HepG2 (cell line): Measurements from ENCODE around the gene FGFBP1.

Experiments
- FOXP1 ChIP-seq, 2 experiments: fragments of 450-650 bp in 1 of 2; IDR thresholded peaks; 2 replicates each; pipeline ENCODE4 v1.6.1; 2017 to 2018; ENCODE audit warnings: antibody characterized with exemption in 1 of 2
- HMG20A ChIP-seq: IDR thresholded peaks from 2 replicates; pipeline ENCODE4 v1.6.1; 2016; ENCODE audit warnings: borderline replicate concordance
- JUND ChIP-seq: sonication (generic); formaldehyde crosslinking; IDR thresholded peaks from 2 replicates; pipeline ENCODE4 v1.8.0; 2022; ENCODE audit warnings: mild to moderate bottlenecking, missing genetic modification reagents
- KAT7 ChIP-seq: IDR thresholded peaks from 2 replicates; pipeline ENCODE4 v1.6.1; 2018; ENCODE audit warnings: borderline replicate concordance, missing compliant biosample characterization
- SIX1 ChIP-seq: sonication (generic); formaldehyde crosslinking; IDR thresholded peaks from 2 replicates; pipeline ENCODE4 v1.4.0; 2020; ENCODE audit warnings: missing genetic modification reagents, borderline replicate concordance
- ZKSCAN8 ChIP-seq: IDR thresholded peaks from 2 replicates; pipeline ENCODE4 v1.6.1; 2016; ENCODE audit warnings: borderline replicate concordance, missing genetic modification reagents, missing compliant biosample characterization
- ZNF713 ChIP-seq: sonication (generic); formaldehyde crosslinking; IDR thresholded peaks from 2 replicates; pipeline ENCODE4 v1.4.0; 2020; ENCODE audit warnings: mild to moderate bottlenecking, missing genetic modification reagents
- TF ChIP-seq, protein P1 (sequence below): sonication (generic); formaldehyde crosslinking; IDR thresholded peaks from 2 replicates; pipeline ENCODE4 v1.4.0; 2020; ENCODE audit warnings: missing genetic modification reagents

- no peak for TF ChIP-seq FOXP1 (IDR thresholded peaks at IDR 0.05)
- no peak for TF ChIP-seq FOXP1 (CRISPR knock-in tag; IDR thresholded peaks at IDR 0.05)
- TF ChIP-seq SIX1 (CRISPR knock-in tag) = no peak
- TF ChIP-seq KAT7 (CRISPR knock-in tag) = no peak
- no peak for TF ChIP-seq ZKSCAN8 (CRISPR knock-in tag)
- TF ChIP-seq JUND (CRISPR knock-in tag) = no peak
- TF ChIP-seq, protein P1, sequence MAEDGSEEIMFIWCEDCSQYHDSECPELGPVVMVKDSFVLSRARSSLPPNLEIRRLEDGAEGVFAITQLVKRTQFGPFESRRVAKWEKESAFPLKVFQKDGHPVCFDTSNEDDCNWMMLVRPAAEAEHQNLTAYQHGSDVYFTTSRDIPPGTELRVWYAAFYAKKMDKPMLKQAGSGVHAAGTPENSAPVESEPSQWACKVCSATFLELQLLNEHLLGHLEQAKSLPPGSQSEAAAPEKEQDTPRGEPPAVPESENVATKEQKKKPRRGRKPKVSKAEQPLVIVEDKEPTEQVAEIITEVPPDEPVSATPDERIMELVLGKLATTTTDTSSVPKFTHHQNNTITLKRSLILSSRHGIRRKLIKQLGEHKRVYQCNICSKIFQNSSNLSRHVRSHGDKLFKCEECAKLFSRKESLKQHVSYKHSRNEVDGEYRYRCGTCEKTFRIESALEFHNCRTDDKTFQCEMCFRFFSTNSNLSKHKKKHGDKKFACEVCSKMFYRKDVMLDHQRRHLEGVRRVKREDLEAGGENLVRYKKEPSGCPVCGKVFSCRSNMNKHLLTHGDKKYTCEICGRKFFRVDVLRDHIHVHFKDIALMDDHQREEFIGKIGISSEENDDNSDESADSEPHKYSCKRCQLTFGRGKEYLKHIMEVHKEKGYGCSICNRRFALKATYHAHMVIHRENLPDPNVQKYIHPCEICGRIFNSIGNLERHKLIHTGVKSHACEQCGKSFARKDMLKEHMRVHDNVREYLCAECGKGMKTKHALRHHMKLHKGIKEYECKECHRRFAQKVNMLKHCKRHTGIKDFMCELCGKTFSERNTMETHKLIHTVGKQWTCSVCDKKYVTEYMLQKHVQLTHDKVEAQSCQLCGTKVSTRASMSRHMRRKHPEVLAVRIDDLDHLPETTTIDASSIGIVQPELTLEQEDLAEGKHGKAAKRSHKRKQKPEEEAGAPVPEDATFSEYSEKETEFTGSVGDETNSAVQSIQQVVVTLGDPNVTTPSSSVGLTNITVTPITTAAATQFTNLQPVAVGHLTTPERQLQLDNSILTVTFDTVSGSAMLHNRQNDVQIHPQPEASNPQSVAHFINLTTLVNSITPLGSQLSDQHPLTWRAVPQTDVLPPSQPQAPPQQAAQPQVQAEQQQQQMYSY (CRISPR knock-in tag) = no peak
- TF ChIP-seq ZNF713 (CRISPR knock-in tag) = no peak
- TF ChIP-seq HMG20A (CRISPR knock-in tag) = no peak
Observed at GRCh38 chr4:15938182-15938581, 358 bp downstream of the FGFBP1 start.
